Endothelial cell of umbilical vein (primary cell): Measurements from ENCODE around the gene ETFB. TPM values are rescaled to one million over a fixed set of nuclear protein-coding genes. Genes with fewer than 3 reads are reported as not detected.

Experiments used
- BruUV-seq: library from RNA; stranded (reverse); fragments of 400-500 nt; replicated peaks from 2 replicates; lab custom pipeline; 2021; lab: Mats Ljungman, UMichigan
- CTCF ChIA-PET: fragments of 300-600, 350-600 bp; sonication (Branson Sonifier 250); formaldehyde crosslinking; loops from one replicate; lab custom pipeline; 2021; ENCODE audit warnings: antibody characterized with exemption, inconsistent platforms; lab: Charles Lee
- POLR2A ChIA-PET: fragments of 300-600, 350-600 bp; sonication (Branson Sonifier 250); formaldehyde crosslinking; loops from one replicate; lab custom pipeline; 2021; ENCODE audit warnings: antibody characterized with exemption, inconsistent platforms; lab: Charles Lee
- DNase-seq: peaks from one replicate; pipeline ENCODE4 v3.0.0-alpha.2; 2011; ENCODE audit warnings: low read depth, low spot score
- FAIRE-seq: peaks from 2 replicates; lab custom pipeline; 2011; peaks lifted over from hg19 to GRCh38; lab: Jason Lieb, UNC
- H2AFZ ChIP-seq: 2 replicates; pipeline ENCODE4 v1.6.0; 2012; ENCODE audit warnings: low read depth, low read length, control low read depth, inconsistent platforms
- H3K27ac ChIP-seq: 2 replicates; pipeline ENCODE4 v1.5.1; 2011; ENCODE audit warnings: low read depth, mild to moderate bottlenecking, control low read depth, low read length, moderate library complexity; ENCODE audit not compliant: insufficient read depth
- H3K27me3 ChIP-seq, 2 experiments: 2 replicates each; pipeline versions ENCODE4 v1.6.0 to v1.6.1; 2011; ENCODE audit warnings: low read length in 2 of 2, mixed read lengths in 1 of 2; ENCODE audit not compliant: control insufficient read depth in 2 of 2, insufficient read depth in 2 of 2
- H3K36me3 ChIP-seq, 2 experiments: 2 replicates in 1 of 2; 3 replicates in 1 of 2; pipeline ENCODE4 v1.5.1; 2011; ENCODE audit warnings: low read length in 2 of 2, mild to moderate bottlenecking in 1 of 2, moderate library complexity in 1 of 2; ENCODE audit not compliant: control insufficient read depth in 2 of 2, insufficient read depth in 2 of 2; ENCODE audit errors: extremely low read depth in 1 of 2
- H3K4me1 ChIP-seq: 3 replicates; pipeline ENCODE4 v1.5.1; 2011; ENCODE audit warnings: mild to moderate bottlenecking, low read length; ENCODE audit not compliant: control insufficient read depth, insufficient read depth; ENCODE audit errors: extremely low read depth
- H3K4me2 ChIP-seq: 2 replicates; pipeline ENCODE4 v1.6.1; 2011; ENCODE audit warnings: low read length, control low read depth, mixed read lengths; ENCODE audit not compliant: insufficient read depth
- H3K4me3 ChIP-seq, 3 experiments: fragments of 200-600 bp in 1 of 3; sonication (generic), shearing (Covaris generic) in 1 of 3; replicated peaks in 1 of 3; 2 replicates each; pipeline ENCODE4 v1.5.1; 2011 to 2016; ENCODE audit warnings: control low read depth in 3 of 3, low read length in 3 of 3, mild to moderate bottlenecking in 2 of 3, inconsistent platforms in 1 of 3, low read depth in 1 of 3, moderate library complexity in 1 of 3; ENCODE audit not compliant: insufficient read depth in 1 of 3
- H3K79me2 ChIP-seq: 2 replicates; pipeline ENCODE4 v1.6.0; 2012; ENCODE audit warnings: low read length, inconsistent platforms; ENCODE audit not compliant: control insufficient read depth, insufficient read depth
- H3K9ac ChIP-seq: replicated peaks from 2 replicates; pipeline ENCODE3; 2011; ENCODE audit warnings: low read length, control low read depth; ENCODE audit not compliant: insufficient read depth; ENCODE audit errors: extremely low read depth
- H3K9me1 ChIP-seq: replicated peaks from 3 replicates; pipeline ENCODE4 v1.6.0; 2011; ENCODE audit warnings: mild to moderate bottlenecking, low read length; ENCODE audit not compliant: control insufficient read depth, insufficient read depth; ENCODE audit errors: extremely low read depth
- H3K9me3 ChIP-seq: replicated peaks from 2 replicates; pipeline ENCODE4 v1.5.1; 2012; ENCODE audit warnings: low read length, inconsistent platforms; ENCODE audit not compliant: control insufficient read depth, insufficient read depth
- H4K20me1 ChIP-seq: replicated peaks from 2 replicates; pipeline ENCODE3; 2011; ENCODE audit warnings: mild to moderate bottlenecking, low read length; ENCODE audit not compliant: control insufficient read depth, insufficient read depth; ENCODE audit errors: extremely low read depth
- CTCF ChIP-seq, 2 donors: IDR thresholded peaks; 1 replicate in 1 of 2; 2 replicates in 1 of 2; pipeline ENCODE4 v1.5.1; 2011; ENCODE audit warnings: low read length in 2 of 2, mild to moderate bottlenecking in 2 of 2, moderate library complexity in 2 of 2, control low read depth in 1 of 2, inconsistent platforms in 1 of 2, low read depth in 1 of 2; ENCODE audit not compliant: insufficient read depth in 1 of 2; ENCODE audit errors: extremely low read depth in 1 of 2
- EZH2 ChIP-seq: IDR thresholded peaks from 2 replicates; pipeline ENCODE4 v1.6.1; 2012; ENCODE audit warnings: borderline replicate concordance, low read depth, mild to moderate bottlenecking, moderate library complexity, low read length, inconsistent platforms; ENCODE audit not compliant: severe bottlenecking
- FOS ChIP-seq: IDR thresholded peaks from 2 replicates; pipeline ENCODE4 v1.6.1; 2011; ENCODE audit warnings: mild to moderate bottlenecking, low read length, moderate library complexity, borderline replicate concordance; ENCODE audit not compliant: insufficient read depth
- GATA2 ChIP-seq: IDR thresholded peaks from 2 replicates; pipeline ENCODE4 v1.7.0; 2011; ENCODE audit warnings: low read depth, mild to moderate bottlenecking, moderate library complexity, mixed read lengths, low read length; ENCODE audit not compliant: insufficient read length, insufficient read depth
- JUN ChIP-seq: IDR thresholded peaks from 2 replicates; pipeline ENCODE4 v1.6.1; 2011; ENCODE audit warnings: borderline replicate concordance, low read depth; ENCODE audit not compliant: insufficient read length, insufficient read depth
- MAX ChIP-seq: IDR thresholded peaks from 2 replicates; pipeline ENCODE4 v1.6.1; 2011; ENCODE audit not compliant: insufficient read depth, insufficient read length
- MYC ChIP-seq: IDR thresholded peaks from one replicate; pipeline ENCODE4 v1.6.1; 2011; ENCODE audit warnings: mild to moderate bottlenecking, low read depth, low read length
- POLR2A ChIP-seq: IDR thresholded peaks from 2 replicates; pipeline ENCODE4 v1.6.1; 2012; ENCODE audit warnings: low read depth, mild to moderate bottlenecking, control low read depth, low read length
- POLR2AphosphoS5 ChIP-seq: IDR thresholded peaks from 2 replicates; pipeline ENCODE4 v1.6.1; 2012; ENCODE audit warnings: low read depth, mild to moderate bottlenecking, control low read depth, low read length, moderate library complexity; ENCODE audit not compliant: insufficient read depth
- dilution Hi-C: fragments of 300-500 bp; cut with MboI; formaldehyde crosslinking; loops from one replicate; pipeline ENCODE4 v1.15.0; 2019; ENCODE audit warnings: low sequenced_read_pairs; ENCODE audit not compliant: extremely low pct_ligation_motif_present
- intact Hi-C: fragments of 100-400 bp; cut with micrococcal nuclease; formaldehyde crosslinking; loops from one replicate; pipeline ENCODE4 v1.10.0; 2022
- polyA plus RNA-seq, 4 experiments: library from polyadenylated mRNA; depleted of rRNA in 3 of 4; stranded (reverse) in 3 of 4; unstranded in 1 of 4; fragments of >200 nt; gene quantifications; 2 replicates each; pipeline versions ENCODE4 v1.2.1 to v1.2.3, GENCODE V29; 2011 to 2012; ENCODE audit warnings: missing spikeins in 1 of 4
- total RNA-seq: library from RNA; stranded (reverse); gene quantifications from 2 replicates; pipeline ENCODE4 v1.2.3, GENCODE V29; 2021

The ETFB gene
- total and polyA plus RNA-seq, 2 donors (not counting 3 experiments of a cell fraction or from before 2014, with no cell fraction given) = 54.1 to 99.2 TPM

DNA sequence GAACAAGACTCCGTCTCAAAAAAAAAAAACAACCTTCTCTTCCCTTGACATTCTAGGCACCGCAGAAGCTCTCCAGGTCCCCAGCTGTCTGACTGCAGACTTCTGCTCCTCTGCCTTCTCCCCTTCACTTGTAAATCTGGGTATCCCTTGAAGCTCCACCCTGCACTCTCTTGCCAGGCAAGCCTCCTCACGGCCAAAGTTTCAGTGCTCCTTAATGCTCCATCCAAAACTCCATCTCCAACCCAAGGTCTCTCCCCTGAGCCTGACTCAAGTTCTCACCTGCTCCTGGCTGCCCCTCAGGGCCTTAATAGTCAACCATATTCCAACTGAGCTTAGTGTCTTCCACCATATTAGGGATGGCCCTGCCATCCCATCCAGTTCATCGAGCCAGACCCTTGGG lies 4.0 kb upstream of the ETFB start:
- dilution Hi-C loops = no loop called here
- Histone ChIP-seq H3K36me3 (no peaks in the 10 kb centered on the region), H3K9me1 (no peaks in the 10 kb centered on the region), H3K4me1 (peaks cover 11% of the 10 kb centered on the region), H3K27me3 (no peaks in the 10 kb centered on the region), H3K9ac (no peak overlapping the region), H3K27ac (no peak overlapping the region), H3K4me3 (no peak overlapping the region), H3K9me3 (no peaks in the 10 kb centered on the region), H2AFZ (no peak overlapping the region), H3K79me2 (peaks cover 5% of the 10 kb centered on the region), H3K4me2 (no peak overlapping the region), H4K20me1 (no peaks in the 10 kb centered on the region)
- intact Hi-C loops = no loop called here
- FAIRE-seq (no peak), DNase-seq (no peak)
- ChIA-PET POLR2A (no interaction called here), CTCF (no interaction called here)
- BruUV-seq = no TSS peak
- TF ChIP-seq MAX (no peak), POLR2A (no peak), POLR2AphosphoS5 (no peak), FOS (no peak), GATA2 (no peak), JUN (no peak), EZH2 (no peak), CTCF (IDR thresholded peaks at IDR 0.05; ENCODE audit: extremely low read depth in 1 of 2, insufficient read depth in 1 of 2, low read depth in 1 of 2, low read length in 2 of 2) (no peak), MYC (no peak)
